GM12891 (cell line): Measurements from ENCODE around the gene SEMA4F.

Experiments
- POLR2A ChIP-seq: IDR thresholded peaks from 2 replicates; pipeline ENCODE4 v1.6.1; 2011; ENCODE audit warnings: low read depth, low read length, control low read depth
- TAF1 ChIP-seq: IDR thresholded peaks from 2 replicates; pipeline ENCODE4 v1.6.1; 2011; ENCODE audit warnings: low read depth, low read length, control low read depth

DNA sequence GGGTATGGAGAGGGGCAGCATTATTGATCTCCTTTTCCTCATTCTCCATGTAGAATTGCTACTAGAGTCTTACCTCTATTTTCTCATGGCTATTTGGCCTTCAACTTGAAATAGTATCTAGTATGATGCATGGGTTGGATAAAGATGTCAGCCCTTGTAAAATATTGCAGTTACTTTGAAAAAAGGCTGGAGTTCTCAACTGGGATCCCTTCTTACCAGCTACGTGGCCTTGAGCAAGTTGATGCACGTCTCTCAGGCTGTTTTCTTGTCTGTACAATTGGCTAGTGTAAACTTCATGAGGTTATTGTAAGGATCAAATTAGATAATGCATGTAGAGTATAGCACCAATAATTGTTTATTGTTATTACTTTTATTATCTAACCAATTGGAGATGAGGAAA, 50.2 kb downstream of the SEMA4F start:
- TF ChIP-seq POLR2A (no peak), TAF1 (no peak)
